Fibroblast of the aortic adventitia (primary cell): ENCODE results near the gene NNAT. TPM values are rescaled to one million over a fixed set of nuclear protein-coding genes. Genes with fewer than 3 reads are reported as not detected.

Experiments
- DNase-seq: peaks from one replicate; pipeline ENCODE4 v3.0.0-alpha.2; 2010; ENCODE audit warnings: low read depth
- H3K4me3 ChIP-seq: 2 replicates; pipeline ENCODE4 v1.5.1; 2011; ENCODE audit warnings: low read depth, mild to moderate bottlenecking, control low read depth, low read length, moderate library complexity
- CTCF ChIP-seq: IDR thresholded peaks from 2 replicates; pipeline ENCODE4 v1.5.1; 2011; ENCODE audit warnings: mild to moderate bottlenecking, low read length, control low read depth, inconsistent platforms; ENCODE audit not compliant: insufficient read depth
- total RNA-seq: library from RNA; depleted of rRNA; stranded (reverse); fragments of >200 nt; gene quantifications from 2 replicates; pipeline ENCODE4 v1.2.3, GENCODE V29; 2012; ENCODE audit warnings: low replicate concordance

The NNAT gene
- total RNA-seq, 1 donor: 0.36 TPM

GRCh38 chr20:37562695-37563480 lies 41.8 kb downstream of the NNAT start:
- no peak for DNase-seq
- TF ChIP-seq CTCF: no peak
- H3K4me3 ChIP-seq: no peak overlapping the region

- DNase-seq: no peak
- H3K4me3 ChIP-seq: no peak overlapping the region
- no peak for TF ChIP-seq CTCF
Measured at GRCh38 chr20:37564016-37564387, 43.0 kb downstream of the NNAT start.

- no peak overlapping the region for H3K4me3 ChIP-seq
- peak; percentile 16 for DNase-seq
- TF ChIP-seq CTCF: peak; percentile 88
Measured at GRCh38 chr20:37564388-37565133, 43.5 kb downstream of the NNAT start.

GRCh38 chr20:37565134-37565811 lies 44.2 kb downstream of the NNAT start:
- H3K4me3 ChIP-seq: no peak overlapping the region
- no peak for TF ChIP-seq CTCF
- no peak for DNase-seq

- H3K4me3 ChIP-seq: no peak overlapping the region
- no peak for TF ChIP-seq CTCF
- no peak for DNase-seq
Measured at GRCh38 chr20:37566590-37567330, 45.7 kb downstream of the NNAT start.

- no peak for TF ChIP-seq CTCF
- no peak for DNase-seq
- no peak overlapping the region for H3K4me3 ChIP-seq
Measured at GRCh38 chr20:37567331-37567665, 46.2 kb downstream of the NNAT start.
